Immature natural killer cell (primary cell): ENCODE results near the gene REG3G. TPM values are rescaled to one million over a fixed set of nuclear protein-coding genes. Genes with fewer than 3 reads are reported as not detected.
"Not testable (repeated sequence)": the region's sequence is repeated elsewhere in the genome, so short reads cannot be mapped to it uniquely, and the experiment has no call there.

ENCODE experiments used
- DNase-seq, 3 donors: peaks; one replicate each; pipeline ENCODE4 v3.0.0; 2022; ENCODE audit warnings: mixed read lengths in 1 of 3
- H3K27ac Mint-ChIP-seq, 6 donors: one replicate each; pipeline ENCODE4 v1.8.0; 2020; ENCODE audit warnings: mixed read lengths in 6 of 6, mild to moderate bottlenecking in 5 of 6, inconsistent platforms in 4 of 6, moderate library complexity in 3 of 6
- H3K27me3 Mint-ChIP-seq, 3 donors: one replicate each; pipeline ENCODE4 v1.8.0; 2020 to 2021; ENCODE audit warnings: low read depth in 3 of 3, mild to moderate bottlenecking in 3 of 3, mixed read lengths in 3 of 3, moderate library complexity in 3 of 3, inconsistent platforms in 1 of 3
- H3K36me3 Mint-ChIP-seq, 3 donors: one replicate each; pipeline ENCODE4 v1.8.0; 2020; ENCODE audit warnings: mixed read lengths in 3 of 3, inconsistent platforms in 2 of 3, mild to moderate bottlenecking in 2 of 3
- H3K4me1 Mint-ChIP-seq, 2 donors: one replicate each; pipeline ENCODE4 v1.8.0; 2020; ENCODE audit warnings: inconsistent platforms in 2 of 2, mild to moderate bottlenecking in 2 of 2, mixed read lengths in 2 of 2, moderate library complexity in 1 of 2
- H3K4me3 Mint-ChIP-seq, 5 donors: one replicate each; pipeline ENCODE4 v1.8.0; 2020; ENCODE audit warnings: mild to moderate bottlenecking in 5 of 5, mixed read lengths in 5 of 5, inconsistent platforms in 3 of 5, moderate library complexity in 3 of 5
- H3K9me3 Mint-ChIP-seq, 6 donors: one replicate each; pipeline ENCODE4 v1.8.0; 2020; ENCODE audit warnings: mild to moderate bottlenecking in 6 of 6, mixed read lengths in 6 of 6, inconsistent platforms in 4 of 6, moderate library complexity in 3 of 6
- polyA plus RNA-seq, 3 donors: library from polyadenylated mRNA; unstranded; fragments of 300-500 nt; fragmentation: Illumina TruSeq; gene quantifications; one replicate each; pipeline ENCODE4 v1.2.3, GENCODE V29; 2021

REG3G gene
- polyA plus RNA-seq, 3 donors from 2014 or later, result not detected

DNA sequence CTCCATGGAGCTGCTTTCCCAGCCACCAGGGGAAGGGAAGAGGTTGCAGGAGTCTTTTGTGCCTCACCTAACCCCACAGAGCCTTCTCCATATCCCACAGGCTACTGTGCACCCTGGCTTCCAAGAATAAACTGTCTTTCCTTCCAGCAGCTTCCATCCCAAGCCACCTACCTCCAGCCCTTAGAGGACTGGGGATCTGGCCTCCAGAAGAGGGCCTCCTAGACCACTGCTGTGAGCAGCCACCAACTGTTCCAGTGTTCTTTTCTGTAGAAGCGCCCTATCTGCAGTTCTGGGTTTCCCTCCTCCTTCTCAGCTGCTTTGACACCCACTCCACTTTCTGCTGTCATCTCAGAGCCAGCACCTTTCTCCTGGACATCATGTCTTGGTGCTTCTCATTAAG is 30.7 kb upstream of the REG3G start:
- H3K27me3 Mint-ChIP-seq, result peaks cover 3 to 10% (median 5%) of the 10 kb centered on the region in 3 donors
- H3K27ac Mint-ChIP-seq, result no peak overlapping the region
- H3K9me3 Mint-ChIP-seq, result peaks cover 17 to 37% (median 21%) of the 10 kb centered on the region in 6 donors
- no peak for DNase-seq
- H3K4me3 Mint-ChIP-seq, result no peak overlapping the region
- peaks cover 0 to 7% (median 4%) of the 10 kb centered on the region in 3 donors for H3K36me3 Mint-ChIP-seq
- H3K4me1 Mint-ChIP-seq, result no peaks in the 10 kb centered on the region

DNA sequence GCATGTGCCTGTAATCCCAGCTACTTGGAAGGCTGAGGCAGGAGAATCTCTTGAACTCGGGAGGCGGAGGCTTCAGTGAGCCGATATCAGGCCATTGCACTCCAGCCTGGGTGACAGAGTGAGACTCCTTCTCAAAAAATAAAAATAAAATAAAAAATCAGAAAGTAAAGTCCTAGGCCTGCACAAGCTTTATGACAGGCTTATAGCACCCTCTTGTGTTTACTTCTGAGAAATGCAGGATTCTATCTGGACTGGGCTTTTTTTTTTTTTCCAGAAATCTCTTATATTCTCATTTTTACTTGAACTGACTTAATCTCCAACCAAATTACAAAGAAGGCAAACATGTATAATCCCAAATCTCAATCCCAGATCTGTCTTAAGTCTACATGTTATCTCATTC is 26.1 kb upstream of the REG3G start:
- H3K4me1 Mint-ChIP-seq, result no peaks in the 10 kb centered on the region
- H3K4me3 Mint-ChIP-seq, result no peak overlapping the region
- peaks cover 0 to 6% (median 4%) of the 10 kb centered on the region in 3 donors for H3K36me3 Mint-ChIP-seq
- peaks cover 5 to 38% (median 14%) of the 10 kb centered on the region in 6 donors for H3K9me3 Mint-ChIP-seq
- DNase-seq, result no peak
- peaks cover 0 to 5% (median 2%) of the 10 kb centered on the region in 3 donors for H3K27me3 Mint-ChIP-seq
- no peak overlapping the region for H3K27ac Mint-ChIP-seq

DNA sequence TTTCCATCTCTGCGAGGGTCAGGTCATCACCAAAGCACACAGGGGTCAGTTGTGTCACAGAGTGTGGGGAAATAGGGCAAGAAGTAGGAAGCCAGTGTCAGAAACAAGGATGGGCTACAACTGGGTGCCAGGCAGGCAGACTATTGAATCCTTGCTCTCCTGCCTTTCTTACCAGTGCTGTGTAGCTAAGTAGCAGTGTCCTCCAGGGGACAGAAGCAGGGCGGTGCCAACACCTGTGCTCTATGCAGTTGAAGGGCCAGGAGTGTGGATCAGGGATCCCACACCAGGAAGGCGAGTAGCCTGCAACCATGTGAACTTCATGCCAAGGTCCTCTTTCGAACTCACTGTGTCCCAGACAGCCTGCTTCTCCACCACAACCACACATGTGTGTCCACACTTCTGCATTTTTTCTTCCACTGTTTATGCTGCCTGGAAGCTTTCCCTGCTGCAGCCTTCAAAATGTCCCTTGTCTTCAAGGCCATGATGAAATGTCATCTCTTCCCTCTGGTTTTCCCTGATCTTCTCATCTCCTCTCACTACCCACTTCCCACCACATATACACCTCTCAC is 25.4 kb upstream of the REG3G start:
- H3K4me1 Mint-ChIP-seq, result no peaks in the 10 kb centered on the region
- peaks cover 0 to 5% (median under 1%) of the 10 kb centered on the region in 3 donors for H3K27me3 Mint-ChIP-seq
- peaks cover 3 to 33% (median 10%) of the 10 kb centered on the region in 6 donors for H3K9me3 Mint-ChIP-seq
- H3K4me3 Mint-ChIP-seq, result no peak overlapping the region
- no peak overlapping the region for H3K27ac Mint-ChIP-seq
- no peak for DNase-seq
- peaks cover 0 to 4% (median 2%) of the 10 kb centered on the region in 3 donors for H3K36me3 Mint-ChIP-seq

DNA sequence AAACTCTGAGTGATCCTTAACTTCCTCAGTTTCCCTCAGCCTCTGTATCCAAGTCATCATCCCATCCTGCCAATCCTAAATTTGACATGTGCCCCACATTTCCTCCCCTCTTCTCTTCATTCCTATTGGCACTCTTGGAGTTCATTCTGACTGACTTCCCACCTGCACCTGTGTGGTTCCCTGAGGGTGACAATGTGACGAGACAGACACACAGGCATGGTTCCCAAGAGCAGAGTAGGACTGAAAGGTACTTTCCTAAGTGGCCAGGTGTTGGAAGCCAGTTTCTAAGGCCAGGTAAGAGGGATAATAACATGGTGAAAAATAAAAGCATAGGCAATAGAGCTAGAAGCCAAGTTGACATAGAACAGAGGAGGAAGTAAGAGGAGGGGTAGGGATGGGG is 24.2 kb upstream of the REG3G start:
- Mint-ChIP-seq H3K36me3 (peaks cover 0 to 4% (median 0%) of the 10 kb centered on the region in 3 donors), H3K27me3 (peaks cover 0 to 5% (median 0%) of the 10 kb centered on the region in 3 donors), H3K27ac (no peak overlapping the region), H3K4me3 (no peak overlapping the region), H3K9me3 (peaks cover 2 to 30% (median 10%) of the 10 kb centered on the region in 6 donors), H3K4me1 (no peaks in the 10 kb centered on the region)
- DNase-seq, result no peak

DNA sequence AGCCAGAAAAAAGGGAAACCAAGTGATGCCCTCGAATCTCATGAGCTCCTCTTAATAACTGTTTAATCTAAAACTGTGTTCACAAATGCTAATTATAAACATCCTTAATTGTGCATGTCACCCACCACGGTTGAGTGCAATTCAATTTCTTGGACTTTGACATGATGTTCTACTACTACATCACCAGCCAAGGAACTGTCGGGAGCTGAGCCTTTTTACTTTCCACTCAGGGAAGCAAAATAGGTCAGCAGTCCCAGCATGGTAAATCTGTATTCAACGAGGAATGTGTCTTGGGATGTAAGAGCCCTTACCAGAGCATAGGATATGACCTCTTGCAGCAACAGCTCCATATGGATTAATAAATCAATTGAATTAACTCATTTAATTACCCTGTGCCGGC is 20.8 kb upstream of the REG3G start:
- H3K36me3 Mint-ChIP-seq, result peaks cover 0 to 4% (median 0%) of the 10 kb centered on the region in 3 donors
- H3K27ac Mint-ChIP-seq, result no peak overlapping the region
- peaks cover 0 to 6% (median 3%) of the 10 kb centered on the region in 3 donors for H3K27me3 Mint-ChIP-seq
- H3K4me1 Mint-ChIP-seq, result no peaks in the 10 kb centered on the region
- H3K9me3 Mint-ChIP-seq, result peaks cover 3 to 35% (median 17%) of the 10 kb centered on the region in 6 donors
- no peak overlapping the region for H3K4me3 Mint-ChIP-seq
- DNase-seq, result no peak

DNA sequence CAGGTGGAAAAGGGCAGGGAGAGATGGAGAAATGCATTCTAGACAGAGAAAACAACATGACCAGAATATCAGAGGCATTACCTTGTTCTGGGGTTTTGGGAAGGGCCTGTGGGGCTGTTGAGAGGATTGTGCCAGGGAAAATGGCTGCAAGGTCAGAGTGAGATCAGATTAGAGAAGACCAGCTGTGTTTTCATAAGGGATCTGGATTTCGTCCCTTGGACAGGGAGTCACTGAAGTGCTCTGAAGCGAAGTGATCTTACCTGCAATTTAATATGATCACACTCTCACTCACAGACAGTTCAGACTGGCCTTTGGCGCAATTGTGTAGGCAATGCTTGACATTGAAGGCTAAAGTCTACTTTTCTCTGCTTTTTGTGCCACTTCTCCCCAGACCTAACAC is 20.3 kb upstream of the REG3G start:
- Mint-ChIP-seq H3K4me1 (no peaks in the 10 kb centered on the region), H3K27me3 (peaks cover 0 to 6% (median 3%) of the 10 kb centered on the region in 3 donors), H3K9me3 (peaks cover 3 to 37% (median 19%) of the 10 kb centered on the region in 6 donors), H3K27ac (no peak overlapping the region), H3K36me3 (peaks cover 0 to 4% (median 0%) of the 10 kb centered on the region in 3 donors), H3K4me3 (no peak overlapping the region)
- no peak for DNase-seq

DNA sequence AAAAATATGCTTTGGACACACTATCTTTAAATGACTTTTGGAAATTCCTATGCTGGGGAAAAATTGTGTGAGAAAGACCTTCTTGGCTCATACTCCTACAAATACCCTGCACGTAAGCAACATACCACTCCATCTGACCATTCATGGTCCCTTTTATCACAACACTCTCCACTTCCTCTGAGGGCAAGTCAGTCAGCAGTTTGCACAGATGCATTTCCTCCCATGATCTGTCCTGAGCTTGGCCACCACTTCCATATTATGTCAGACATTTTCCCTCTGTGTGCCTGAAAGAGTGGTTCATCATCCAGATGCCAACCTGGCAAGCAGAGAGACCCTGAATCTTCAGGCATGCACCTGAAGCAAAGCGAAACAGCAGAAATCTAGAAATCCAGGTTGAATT is 16.1 kb upstream of the REG3G start:
- no peak overlapping the region for H3K4me3 Mint-ChIP-seq
- DNase-seq, result no peak
- H3K9me3 Mint-ChIP-seq, result peaks cover 1 to 50% (median 17%) of the 10 kb centered on the region in 6 donors

DNA sequence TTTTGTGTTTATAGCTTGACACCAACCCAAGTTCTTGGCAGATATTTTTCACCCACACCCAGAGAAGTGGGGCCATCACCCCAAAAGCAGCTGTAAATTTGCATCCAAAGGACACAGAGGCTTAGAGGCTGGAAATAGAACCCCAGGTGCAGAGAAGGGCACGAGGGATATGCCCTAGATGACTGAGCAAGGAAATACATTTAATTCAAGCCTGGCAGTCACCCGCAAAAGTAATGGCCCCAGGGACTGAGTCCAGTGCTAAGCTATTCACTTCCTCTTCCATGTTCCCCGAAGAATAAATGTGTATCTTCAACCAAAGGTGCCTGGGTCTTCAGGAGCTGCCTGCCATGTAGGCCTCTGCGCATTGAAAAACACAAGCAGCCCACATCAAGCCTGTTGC is 14.0 kb upstream of the REG3G start:
- DNase-seq, result no peak
- peaks cover 0 to 46% (median 21%) of the 10 kb centered on the region in 6 donors for H3K9me3 Mint-ChIP-seq
- no peak overlapping the region for H3K27ac Mint-ChIP-seq
- no peaks in the 10 kb centered on the region for H3K4me1 Mint-ChIP-seq
- no peak overlapping the region for H3K4me3 Mint-ChIP-seq
- H3K36me3 Mint-ChIP-seq, result no peaks in the 10 kb centered on the region
- H3K27me3 Mint-ChIP-seq, result peaks cover 0 to 3% (median 1%) of the 10 kb centered on the region in 3 donors

More for the DNA sequence above, 16.1 kb upstream of the REG3G start:
- Mint-ChIP-seq H3K27ac (no peak overlapping the region), H3K36me3 (no peaks in the 10 kb centered on the region), H3K4me1 (no peaks in the 10 kb centered on the region), H3K27me3 (peaks cover 0 to 3% (median 3%) of the 10 kb centered on the region in 3 donors)

DNA sequence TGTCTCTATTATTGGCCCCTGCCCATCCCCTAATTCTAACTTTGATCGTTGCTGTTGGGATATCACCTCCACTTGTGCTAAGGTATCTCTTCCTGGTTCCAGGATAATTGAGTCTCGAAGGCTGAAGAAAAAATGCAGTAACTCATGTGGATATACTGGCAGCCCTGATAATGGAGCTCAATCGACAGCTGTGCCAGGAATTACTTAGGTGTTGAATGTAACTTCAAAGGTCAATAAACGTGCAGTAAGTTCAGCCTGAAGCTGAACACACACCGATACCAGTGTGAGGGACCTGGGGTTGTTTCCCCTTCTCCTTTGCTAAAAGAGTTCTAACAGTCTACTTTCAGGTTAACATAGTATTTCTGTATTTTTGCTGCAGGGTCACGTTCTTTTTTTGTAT is 11.9 kb upstream of the REG3G start:
- Mint-ChIP-seq H3K9me3 (peaks cover 0 to 36% (median 16%) of the 10 kb centered on the region in 6 donors), H3K27me3 (peaks cover 0 to under 1% (median 0%) of the 10 kb centered on the region in 3 donors), H3K4me1 (no peaks in the 10 kb centered on the region), H3K36me3 (no peaks in the 10 kb centered on the region), H3K4me3 (no peak overlapping the region), H3K27ac (no peak overlapping the region)
- no peak for DNase-seq

DNA sequence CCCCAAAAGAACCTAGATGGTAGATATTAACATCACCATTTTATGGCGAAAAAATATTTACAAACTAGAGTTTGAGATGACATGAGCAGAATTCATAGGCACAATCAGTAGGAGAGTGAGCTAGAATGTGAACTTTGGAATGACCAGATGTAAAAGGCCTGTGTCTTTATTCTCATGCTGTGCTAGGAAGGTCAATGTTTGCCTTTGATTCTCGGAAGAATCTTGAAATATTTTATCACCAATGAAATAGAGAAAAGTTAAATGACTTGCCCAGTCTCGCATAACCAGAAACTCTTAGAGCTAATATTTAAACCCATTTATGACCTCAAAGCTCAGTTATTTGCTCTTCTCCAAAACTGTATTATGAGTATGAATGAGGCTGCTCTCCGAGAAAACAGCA is 9.2 kb upstream of the REG3G start:
- no peak overlapping the region for H3K4me3 Mint-ChIP-seq
- H3K4me1 Mint-ChIP-seq, result no peaks in the 10 kb centered on the region
- no peak for DNase-seq
- H3K36me3 Mint-ChIP-seq, result no peaks in the 10 kb centered on the region
- H3K27ac Mint-ChIP-seq, result no peak overlapping the region
- H3K27me3 Mint-ChIP-seq, result peaks cover 0 to 2% (median 0%) of the 10 kb centered on the region in 3 donors
- peaks cover 2 to 33% (median 6%) of the 10 kb centered on the region in 6 donors for H3K9me3 Mint-ChIP-seq

DNA sequence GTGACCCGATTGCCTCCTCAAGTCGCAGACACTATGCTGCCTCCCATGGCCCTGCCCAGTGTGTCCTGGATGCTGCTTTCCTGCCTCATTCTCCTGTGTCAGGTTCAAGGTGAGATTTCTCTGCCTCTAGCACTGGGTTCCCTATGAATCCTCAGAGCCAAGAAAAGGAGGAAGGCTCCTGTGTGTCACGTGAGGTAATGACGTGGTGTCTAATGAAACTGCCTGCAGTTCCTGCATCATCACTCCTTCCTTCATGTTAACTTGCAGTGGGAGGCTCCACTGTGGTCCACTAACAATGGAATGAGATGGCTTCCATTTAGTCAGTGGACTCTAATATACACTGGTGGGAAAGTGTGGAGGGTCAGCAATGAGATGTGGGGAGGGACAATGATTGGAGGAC is 559 bp downstream of the REG3G start:
- Mint-ChIP-seq H3K4me3 (no peak overlapping the region), H3K4me1 (no peaks in the 10 kb centered on the region), H3K9me3 (peaks cover 0 to 46% (median 15%) of the 10 kb centered on the region in 6 donors), H3K36me3 (no peaks in the 10 kb centered on the region), H3K27me3 (no peaks in the 10 kb centered on the region), H3K27ac (no peak overlapping the region)
- DNase-seq, result no peak

DNA sequence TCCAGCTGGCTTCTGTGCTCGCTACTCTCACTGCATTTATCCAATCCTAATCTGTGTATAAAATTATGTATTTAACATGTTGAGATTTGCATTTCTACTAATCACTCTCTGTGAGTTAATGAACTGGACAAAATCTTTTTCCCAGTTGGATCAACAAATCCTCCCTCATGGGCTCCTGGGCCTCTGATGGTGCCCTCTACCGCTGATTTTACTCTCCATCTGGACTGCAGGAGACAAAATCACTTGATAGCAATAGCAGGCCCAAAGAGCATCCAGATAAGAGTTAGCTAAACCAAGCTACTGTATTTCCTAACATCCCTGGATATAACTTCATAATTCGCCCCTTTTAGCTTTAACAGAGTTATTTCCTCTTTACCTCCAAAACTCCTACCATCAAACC is 14.4 kb downstream of the REG3G start:
- no peaks in the 10 kb centered on the region for H3K4me1 Mint-ChIP-seq
- H3K27ac Mint-ChIP-seq, result no peak overlapping the region
- H3K36me3 Mint-ChIP-seq, result no peaks in the 10 kb centered on the region
- peaks cover 0 to 34% (median 5%) of the 10 kb centered on the region in 6 donors for H3K9me3 Mint-ChIP-seq
- peaks cover 0 to 1% (median 0%) of the 10 kb centered on the region in 3 donors for H3K27me3 Mint-ChIP-seq
- H3K4me3 Mint-ChIP-seq, result no peak overlapping the region
- DNase-seq, result no peak

DNA sequence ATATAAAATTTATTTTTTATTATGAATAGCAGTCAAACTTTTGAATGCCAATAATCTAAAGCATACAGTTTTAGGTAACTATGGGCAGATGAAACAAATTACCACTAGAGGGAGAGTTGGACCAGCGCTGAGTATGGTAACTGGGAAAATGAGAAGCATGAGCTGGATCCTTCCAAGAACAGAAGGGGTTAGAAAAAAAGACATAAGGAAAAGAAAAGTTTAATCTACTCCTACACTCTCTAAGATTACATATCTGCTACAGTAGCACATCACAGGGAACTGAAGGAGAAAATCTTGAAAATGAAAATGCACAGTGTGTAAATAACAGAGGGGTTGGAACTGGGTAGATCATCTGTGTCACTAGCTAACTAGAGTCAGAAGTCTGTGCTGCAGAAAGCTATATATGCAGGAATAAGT is 15.5 kb downstream of the REG3G start:
- DNase-seq, result no peak
- Mint-ChIP-seq H3K9me3 (peaks cover 0 to 34% (median 9%) of the 10 kb centered on the region in 6 donors), H3K27ac (no peak overlapping the region), H3K4me3 (no peak overlapping the region), H3K27me3 (peaks cover 0 to 1% (median 0%) of the 10 kb centered on the region in 3 donors), H3K36me3 (no peaks in the 10 kb centered on the region), H3K4me1 (no peaks in the 10 kb centered on the region)

DNA sequence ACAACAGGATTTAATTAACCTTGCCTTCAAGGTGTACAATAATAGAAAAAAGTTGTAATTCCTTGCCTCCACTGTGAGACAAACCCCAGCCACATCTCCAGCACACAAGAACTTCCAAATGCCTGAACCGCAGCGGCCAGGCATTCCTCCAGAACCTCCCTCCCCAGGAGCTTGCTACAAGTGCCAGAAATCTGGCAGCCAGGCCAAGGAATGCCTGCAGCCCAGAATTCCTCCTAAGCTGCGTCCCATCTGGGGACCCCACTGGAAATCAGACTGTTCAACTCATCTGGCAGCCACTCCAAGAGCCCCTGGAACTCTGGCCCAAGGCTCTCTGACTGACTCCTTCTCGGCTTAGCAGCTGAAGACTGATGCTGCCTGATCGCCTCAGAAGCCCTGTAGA is 28.0 kb downstream of the REG3G start:
- not testable (repeated sequence) for H3K4me1 Mint-ChIP-seq, H3K27ac Mint-ChIP-seq, DNase-seq, H3K36me3 Mint-ChIP-seq, H3K27me3 Mint-ChIP-seq, H3K4me3 Mint-ChIP-seq
- H3K9me3 Mint-ChIP-seq, result peaks cover 12 to 34% (median 19%) of the 10 kb centered on the region in 6 donors

DNA sequence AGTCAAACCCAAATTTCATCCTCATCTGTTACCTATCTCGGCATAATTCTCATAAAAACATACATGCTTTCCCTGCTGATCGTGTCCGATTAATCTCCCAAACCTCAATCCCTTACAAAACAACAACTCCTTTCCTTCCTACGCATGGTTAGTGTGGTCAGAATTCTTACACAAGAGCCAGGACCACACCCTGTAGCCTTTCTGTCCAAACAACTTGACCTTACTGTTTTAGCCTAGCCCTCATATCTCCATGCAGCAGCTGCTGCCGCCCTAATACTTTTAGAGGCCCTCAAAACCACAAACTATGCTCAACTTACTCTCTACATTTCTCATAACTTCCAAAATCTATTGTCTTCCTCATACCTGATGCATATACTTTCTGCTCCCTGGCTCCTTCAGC is 29.3 kb downstream of the REG3G start:
- peaks cover 11 to 40% (median 17%) of the 10 kb centered on the region in 6 donors for H3K9me3 Mint-ChIP-seq
- H3K27me3 Mint-ChIP-seq, H3K4me1 Mint-ChIP-seq: not testable (repeated sequence)

More for the DNA sequence above, 29.3 kb downstream of the REG3G start:
- not testable (repeated sequence) for H3K36me3 Mint-ChIP-seq, DNase-seq, H3K27ac Mint-ChIP-seq, H3K4me3 Mint-ChIP-seq
